GM19351 (cell line): ENCODE results near the gene ATP6V0A1.
"Not testable (repeated sequence)": the region's sequence is repeated elsewhere in the genome, so short reads cannot be mapped to it uniquely, and the experiment has no call there.

ENCODE experiments used
- ATAC-seq: cut with Tn5 transposase; IDR thresholded peaks from one replicate; pipeline ENCODE4 v1.9.1; 2021; ENCODE audit warnings: mild to moderate bottlenecking, moderate library complexity; ENCODE audit not compliant: unreplicated experiment

Gene ATP6V0A1

DNA sequence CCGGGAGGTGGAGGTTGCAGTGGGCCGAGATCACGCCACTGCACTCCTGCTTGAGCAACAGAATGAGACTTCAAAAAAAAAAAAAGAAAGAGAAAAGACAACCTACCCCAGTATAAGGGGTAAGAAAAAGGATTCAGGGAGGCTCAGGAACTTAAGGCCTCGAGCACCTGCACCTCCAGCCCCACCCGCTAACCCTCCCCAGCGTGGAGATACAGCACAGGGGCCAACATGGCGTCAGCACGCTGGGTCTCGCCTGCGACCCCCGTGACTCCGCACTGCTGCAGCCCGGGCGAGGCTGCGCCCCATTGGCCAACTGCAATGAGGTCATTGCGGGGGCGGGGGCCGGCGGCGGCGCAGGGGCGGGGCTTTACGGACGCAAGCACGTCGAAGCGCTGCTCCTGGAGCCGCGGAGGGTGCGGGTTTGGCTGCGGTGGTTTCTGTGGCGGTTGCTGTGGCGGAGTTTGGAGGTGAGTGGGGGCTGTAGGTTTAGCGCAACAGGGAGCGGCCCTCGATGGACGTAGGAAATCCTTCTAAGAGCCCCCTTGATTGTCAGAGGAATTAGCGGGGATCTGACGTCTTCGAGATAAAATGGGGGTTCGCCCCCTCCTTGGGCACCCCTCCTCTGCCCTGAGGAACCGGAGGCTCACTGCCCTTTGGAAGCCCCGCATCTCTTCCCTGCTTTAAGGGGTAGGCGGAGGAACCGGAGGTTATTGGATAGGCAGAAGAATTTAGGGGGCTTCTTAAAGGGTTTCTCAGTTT is at the start of gene ATP6V0A1:
TSS of gene ATP6V0A1 (plus strand) at position 382 of the 759 bp plus-strand sequence. CDS start 2,017 bp downstream, outside the sequence.
- ATAC-seq, result peak; percentile 70

DNA sequence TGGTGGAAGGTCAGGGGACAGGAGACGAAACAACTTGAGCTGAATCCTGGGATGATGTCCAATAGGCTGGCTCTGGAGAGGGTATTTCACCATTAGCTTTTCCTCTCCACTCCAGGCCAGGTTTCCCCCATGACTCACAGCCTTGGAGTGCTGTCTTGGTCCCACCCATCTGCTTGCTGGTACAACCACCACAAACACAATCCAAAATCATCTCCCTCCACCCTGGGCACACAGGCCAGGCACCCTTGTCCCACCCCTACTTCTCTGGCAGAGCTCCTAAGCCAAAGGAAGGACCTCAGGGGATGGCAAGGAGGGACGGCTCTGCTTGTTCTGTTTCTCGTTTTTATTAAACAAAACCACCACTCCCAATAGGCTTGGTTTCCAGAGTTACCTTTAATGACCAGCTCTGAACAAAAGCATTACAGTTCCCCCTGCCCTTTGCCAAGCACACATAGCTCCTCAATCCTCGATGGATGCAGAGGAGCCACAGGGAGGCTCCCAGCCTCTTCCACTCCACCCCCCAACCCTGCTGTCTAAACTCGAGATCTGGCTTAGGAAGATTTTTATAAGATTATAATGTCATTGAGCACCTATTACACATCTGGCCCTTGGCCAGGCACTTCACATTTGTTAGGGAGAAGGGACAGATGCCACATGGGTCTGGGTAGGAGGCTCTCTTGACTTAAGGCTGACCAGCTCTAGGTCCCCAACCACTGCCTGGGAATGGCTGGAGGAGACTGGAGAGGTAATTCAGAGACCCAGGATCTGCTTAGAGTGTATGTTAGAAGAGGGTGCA is 49.0 kb upstream of the ATP6V0A1 start:
- ATAC-seq, result no peak

DNA sequence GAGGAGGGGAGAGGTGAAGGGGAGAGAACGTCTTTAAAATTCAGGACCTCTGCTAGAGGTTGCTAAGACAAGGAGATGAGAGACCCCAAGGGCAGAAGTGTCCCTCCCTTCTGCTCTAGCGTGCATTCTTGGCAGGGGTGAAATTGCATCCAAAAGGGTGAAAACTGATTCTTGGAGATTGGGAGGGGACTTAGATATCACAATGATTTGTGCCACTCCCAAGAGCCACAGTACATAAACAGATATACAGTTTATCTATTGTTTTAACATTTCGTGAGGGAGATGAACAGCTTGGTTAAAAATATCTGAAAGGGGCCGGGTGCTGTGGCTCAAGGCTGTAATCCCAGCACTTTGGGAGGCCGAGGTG is 48.4 kb upstream of the ATP6V0A1 start:
- ATAC-seq, result no peak

DNA sequence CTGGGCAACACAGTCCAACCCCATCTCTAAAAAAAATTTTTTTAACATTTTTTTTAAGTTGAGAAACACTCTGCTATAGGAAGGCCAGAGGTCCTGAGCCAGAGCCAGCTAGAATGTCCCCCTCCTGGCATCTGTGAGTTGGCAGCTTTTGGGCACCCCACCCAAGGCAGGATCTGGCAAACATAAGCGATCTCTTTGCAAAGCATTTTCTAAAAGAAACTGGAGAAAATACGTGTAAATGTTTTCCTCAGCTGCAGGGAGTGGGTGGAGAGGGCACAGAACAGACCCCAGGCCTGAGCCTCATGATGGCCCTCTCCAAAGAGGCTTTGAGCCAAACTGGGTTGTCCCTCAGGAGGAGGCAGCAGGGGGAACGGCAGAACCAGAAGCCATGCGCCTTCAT is 47.3 kb upstream of the ATP6V0A1 start:
- ATAC-seq, result no peak

DNA sequence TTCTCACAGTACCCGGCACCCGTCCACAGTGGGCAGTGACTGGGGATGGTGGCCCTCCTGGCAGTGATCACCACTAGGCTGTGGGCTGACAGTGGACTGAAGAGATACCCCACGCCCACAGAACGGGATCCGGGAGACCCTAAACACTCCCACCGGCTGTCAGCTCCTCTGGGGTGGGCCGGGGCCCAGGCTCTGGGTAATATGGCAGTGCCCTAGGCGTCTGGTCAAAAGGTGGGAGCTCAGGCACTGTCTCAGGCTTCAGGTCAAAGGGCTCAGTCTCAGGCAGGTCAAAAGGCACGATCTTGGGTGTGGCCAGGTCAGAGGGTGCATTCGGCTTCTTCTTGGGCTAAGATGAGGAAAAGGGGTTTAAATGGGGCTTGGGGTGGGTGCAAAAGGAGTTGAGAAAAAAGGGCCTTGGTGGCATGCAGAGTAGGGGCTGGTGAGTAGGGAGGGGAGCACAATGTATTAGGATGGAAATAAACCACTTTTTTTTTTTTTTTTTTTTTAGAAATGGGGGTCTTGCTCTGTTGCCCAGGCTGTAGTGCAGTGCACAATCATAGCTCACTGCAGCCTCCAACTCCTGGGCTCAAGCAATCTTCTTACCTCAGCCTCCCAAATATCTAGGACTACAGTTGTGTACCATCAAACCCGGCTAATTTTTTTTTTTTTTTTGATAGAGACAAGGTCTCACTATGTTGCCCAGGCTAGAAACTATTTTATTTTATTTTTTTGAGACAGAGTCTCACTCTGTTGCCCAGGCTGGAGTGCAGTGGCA is 46.6 kb upstream of the ATP6V0A1 start:
- ATAC-seq, result no peak

DNA sequence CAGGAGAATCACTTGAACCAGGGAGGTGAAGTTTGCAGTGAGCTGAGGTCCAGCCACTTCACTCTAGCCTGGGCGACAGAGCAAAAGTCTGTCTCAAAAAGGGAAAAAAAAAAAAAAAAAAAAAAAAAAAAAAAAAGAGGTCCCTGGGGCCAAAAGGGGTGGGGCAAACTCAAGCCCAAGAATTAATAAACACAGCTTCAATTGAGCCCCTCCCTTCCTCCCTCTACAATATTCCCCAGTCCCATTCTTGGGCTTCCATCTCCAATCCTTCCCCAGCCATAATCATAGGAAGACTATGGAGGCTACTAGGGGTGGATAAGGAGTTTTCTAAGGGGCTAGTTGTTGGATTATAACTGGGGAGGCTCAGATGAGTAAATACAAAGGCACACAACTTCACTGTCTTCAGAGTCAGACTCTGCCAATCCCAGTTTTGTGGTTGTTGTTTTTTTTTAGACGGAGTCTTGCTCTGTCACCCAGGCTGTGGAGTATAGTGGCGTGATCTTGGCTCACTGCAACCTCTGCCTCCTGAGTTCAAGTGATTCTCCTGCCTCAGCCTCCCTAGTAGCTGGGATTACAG is 45.1 kb upstream of the ATP6V0A1 start:
- ATAC-seq, result no peak

DNA sequence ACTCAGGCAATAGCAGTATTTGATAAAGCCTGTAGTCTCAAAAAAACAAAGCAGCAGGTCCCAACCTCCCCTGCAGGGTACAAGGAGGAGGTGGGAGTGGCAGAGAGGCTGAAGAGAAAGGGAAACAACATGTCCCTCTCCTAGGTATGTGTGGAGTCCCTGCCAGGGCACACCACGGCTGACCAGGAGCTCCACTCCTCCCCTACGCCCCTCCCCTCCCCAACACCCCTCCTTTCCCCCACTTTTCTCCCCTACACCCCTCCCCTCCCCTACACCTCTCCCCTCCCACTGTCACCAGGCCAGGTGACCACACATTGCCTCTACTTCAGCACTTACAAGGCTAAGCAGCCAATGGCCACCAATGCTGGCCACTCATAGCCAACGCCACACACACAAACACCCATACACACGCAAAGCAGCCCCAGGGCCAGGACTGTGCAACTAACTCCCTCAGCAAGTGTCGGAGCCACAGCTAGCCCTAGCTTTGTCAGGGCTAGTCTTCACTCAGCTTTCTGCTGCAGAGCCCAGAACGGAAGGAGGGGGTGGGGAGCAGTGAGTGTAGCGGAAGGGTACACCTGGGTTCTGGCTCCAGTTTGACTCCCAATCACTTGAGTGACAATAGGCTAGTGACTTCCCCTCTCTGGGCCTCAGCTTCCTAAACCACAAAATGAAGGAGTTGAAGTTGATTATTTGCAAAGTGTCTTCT is 43.8 kb upstream of the ATP6V0A1 start:
- ATAC-seq, result no peak

DNA sequence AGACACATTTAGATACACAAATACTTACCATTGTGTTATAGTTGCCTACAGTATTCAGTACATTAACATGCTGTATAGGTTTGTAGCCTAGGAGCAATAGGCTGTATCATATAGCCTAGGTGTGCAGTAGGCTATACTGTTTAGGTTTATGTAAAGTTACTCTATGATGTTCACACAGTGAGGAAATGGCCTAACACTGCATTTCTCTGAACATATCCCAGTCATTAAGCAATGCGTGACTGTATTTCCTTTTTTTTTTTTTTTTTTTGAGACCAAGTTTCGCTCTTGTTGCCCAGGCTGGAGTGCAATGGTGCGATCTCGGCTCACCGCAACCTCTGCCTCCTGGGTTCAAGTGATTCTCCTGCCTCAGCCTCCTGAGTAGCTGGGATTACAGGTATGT is 40.7 kb upstream of the ATP6V0A1 start:
- not testable (repeated sequence) for ATAC-seq

DNA sequence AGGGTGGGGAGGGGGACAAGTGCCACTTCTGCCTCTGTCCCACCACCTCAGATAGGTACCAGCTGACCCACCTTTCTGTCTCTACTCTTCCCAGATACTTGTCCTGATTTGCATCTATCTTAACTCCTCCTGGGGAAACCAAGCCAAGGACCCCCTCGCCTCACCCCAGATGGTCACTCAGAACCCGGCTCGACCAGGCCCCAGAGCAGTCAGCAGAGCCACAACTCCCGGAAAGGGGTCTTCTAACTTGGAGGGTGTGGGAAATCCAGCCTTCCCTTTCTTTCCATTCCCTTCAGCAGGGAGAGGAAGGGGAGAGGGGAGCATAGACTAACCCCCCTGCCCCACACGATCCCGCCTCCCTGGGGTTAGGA is 37.6 kb upstream of the ATP6V0A1 start:
- no peak for ATAC-seq

DNA sequence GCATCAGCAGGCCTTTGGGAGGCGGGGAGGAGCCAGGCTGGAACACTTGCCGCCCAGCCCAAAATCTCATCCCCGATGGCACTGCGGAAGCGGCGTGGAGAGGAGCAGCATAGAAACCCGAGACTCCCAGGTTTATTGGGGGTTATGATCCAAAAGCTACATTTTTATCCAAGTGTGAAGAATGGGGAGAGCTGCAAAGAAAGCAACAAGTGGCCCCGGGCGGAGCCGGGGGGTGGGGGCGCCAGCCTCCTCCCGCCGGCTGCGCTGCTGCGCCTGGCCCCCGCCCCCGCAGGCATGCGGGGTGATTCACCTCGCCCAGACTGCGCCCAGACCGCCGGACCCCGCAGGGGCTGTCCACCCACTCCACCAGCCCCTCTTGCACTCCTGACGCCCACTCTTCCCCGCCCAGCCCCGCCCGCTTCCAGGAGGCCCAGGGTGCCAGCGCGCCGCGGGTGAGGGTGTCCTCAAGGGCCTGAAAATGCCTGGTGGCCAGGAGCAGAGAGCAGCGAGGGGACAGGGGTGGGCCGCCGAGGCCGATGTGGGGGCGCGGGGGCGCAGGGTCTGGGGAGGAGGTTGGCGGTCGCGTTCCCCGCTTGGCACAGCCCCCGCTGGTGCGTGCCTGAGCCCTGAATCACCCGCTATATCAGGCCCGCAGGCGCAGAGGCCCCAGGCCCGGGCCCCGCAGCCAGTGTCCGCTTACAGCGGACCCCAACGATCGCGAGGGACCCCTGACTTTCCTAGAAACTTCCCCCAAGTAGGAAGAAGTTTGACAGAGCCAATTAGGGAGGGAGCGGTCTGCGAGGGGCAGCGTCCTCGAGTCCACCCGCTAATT is 37.0 kb upstream of the ATP6V0A1 start:
- no peak for ATAC-seq

DNA sequence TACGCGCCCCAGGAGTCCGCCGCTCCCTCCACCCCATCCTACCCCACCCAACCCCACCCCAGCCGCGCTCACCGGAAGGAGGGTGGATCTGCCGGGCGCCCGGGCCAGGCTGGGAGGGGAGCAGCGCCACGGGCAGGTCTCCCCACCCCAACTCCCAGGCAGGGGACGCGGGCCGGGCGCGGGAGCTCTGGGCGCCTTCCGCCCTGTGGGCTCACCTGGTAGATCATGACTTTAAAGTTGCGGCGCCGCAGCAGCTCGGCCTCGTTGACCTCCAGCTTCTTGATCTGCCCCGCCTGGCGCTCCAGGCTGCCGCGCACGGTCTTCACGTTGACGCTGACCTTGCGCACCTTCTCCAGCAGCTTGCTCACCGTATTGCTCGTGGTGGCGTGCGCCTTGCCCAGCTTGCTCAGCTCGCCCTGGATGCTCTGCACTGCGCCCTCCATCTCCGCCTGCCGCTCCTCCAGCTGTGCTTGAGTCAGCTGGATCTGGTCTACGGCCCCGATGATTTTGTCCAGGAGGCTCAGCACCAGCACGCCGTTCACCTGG is 36.2 kb upstream of the ATP6V0A1 start:
- no peak for ATAC-seq

DNA sequence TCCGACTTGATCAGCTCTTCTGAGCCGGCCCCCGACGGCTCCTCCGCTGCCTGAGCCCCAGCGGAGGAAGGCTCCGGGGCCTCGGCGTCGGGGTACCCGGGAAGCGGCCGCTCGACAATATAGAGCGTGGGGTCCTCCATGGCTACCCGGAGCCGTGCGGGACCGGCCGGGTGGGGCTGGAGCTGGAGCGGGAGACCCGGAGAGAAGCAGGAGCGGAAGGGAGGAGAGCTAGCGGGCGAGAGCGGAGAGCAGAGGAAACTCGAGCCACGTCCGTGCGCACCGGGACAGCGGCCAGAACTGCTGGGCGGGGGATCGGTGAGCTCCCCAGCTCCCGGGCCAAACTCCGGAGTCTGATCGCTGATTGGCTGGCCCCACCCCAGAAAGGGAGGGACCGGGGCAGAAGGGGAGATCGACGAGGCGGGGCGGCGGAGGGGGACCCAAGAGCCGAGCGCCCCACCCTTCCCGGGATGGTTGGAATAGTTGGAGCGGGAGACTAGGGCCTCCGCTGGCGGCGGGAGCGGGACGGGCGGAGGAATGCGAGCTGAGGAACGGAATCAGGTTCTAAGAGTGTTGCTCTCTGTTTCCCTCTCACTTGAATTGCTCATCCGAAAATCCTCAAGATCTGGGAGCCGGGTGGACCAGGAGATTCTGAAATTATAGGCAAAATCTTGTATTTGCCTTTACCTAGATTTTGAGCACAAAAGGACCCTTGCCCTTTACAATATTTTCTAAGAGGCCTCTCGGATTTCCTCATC is 35.5 kb upstream of the ATP6V0A1 start, which contains the start of gene CAVIN1:
TSS of gene CAVIN1 (minus strand) at position 299 of the 755 bp plus-strand sequence. CDS start at position 140, 159 bp downstream.
- no peak for ATAC-seq

DNA sequence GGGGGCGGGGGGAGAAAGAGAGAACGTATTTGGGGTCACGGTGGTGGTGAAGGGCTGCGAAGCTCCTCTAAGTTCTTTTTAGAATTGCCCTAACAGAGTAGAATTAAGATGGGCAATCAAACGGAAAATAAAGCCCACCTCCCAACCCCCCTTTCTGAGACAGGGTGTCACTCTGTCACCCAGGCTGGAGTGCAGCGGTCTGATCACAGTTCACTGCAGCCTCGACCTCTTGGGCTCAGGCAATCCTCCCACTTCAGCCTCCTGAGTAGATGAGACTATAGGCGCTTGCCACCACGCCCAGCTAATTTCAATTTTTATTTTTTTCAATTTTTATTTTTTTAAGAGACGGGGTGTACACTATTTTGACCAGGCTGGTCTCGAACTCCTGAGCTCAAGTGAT is 34.9 kb upstream of the ATP6V0A1 start:
- no peak for ATAC-seq

DNA sequence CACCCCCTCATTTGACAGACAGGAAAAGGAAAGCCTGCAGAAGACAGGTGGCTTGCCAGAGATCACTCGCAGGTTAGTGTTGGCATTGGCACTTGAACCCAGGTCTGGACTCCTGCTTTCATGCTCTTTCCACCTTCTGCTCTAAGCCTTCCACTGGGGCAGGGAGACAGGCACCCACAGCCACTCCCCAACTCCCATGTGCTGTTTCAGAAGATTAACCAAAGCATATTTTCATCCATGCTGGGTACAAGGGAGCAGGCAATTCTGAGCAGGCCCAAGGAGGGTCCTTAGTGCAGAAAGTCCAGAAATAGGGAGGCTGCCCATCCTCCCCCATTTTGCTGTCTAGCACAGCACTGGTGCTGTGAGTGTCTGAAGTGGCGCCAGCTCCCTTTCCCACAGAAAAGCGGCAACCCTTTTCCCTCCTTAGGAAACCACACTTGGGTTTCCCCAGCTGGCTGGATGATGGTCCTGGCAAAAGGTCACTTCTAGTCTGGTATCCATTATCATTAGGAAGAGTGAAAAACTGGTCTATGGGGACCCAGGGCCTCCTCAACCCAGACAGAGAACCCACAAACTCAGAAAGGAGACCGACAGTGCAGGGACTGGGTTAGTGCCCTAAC is 33.6 kb upstream of the ATP6V0A1 start:
- ATAC-seq, result no peak

DNA sequence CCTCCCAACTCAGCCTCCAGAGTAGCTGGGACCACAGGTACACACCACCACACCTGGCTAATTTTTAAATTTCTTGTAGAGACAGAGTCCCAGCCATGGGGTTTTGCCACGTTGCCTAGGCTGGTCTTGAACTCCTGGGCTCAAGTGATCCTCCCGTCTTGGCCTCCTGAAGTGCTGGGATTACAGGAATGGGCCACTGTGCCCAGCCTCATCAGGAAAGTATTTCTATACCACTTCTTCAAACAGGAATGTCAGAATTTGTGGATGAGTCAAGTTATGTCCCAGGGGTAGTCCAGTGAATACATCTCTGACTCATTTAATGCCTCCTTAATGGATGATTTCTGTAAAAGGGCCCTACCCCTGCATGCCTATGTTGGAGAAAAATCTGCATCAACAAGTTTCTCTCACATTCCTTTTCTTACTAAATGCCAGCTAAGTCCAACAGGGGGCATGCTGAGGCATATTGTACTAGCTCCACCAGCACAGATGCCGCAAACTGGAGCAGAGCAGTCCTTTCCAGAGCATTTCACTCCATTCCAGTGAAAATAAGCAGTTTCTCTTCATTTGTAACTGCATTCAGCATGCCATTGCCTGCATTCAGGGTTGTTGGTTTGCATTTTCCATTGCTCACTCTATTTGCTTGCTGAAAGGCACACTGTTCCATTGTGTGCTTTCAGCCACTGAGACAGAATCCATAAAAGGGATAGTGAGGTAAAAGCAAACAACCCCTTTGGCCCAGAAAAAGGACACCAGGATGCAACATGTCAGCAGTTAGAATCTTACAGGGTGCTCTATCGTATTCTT is 30.3 kb upstream of the ATP6V0A1 start:
- ATAC-seq, result no peak

DNA sequence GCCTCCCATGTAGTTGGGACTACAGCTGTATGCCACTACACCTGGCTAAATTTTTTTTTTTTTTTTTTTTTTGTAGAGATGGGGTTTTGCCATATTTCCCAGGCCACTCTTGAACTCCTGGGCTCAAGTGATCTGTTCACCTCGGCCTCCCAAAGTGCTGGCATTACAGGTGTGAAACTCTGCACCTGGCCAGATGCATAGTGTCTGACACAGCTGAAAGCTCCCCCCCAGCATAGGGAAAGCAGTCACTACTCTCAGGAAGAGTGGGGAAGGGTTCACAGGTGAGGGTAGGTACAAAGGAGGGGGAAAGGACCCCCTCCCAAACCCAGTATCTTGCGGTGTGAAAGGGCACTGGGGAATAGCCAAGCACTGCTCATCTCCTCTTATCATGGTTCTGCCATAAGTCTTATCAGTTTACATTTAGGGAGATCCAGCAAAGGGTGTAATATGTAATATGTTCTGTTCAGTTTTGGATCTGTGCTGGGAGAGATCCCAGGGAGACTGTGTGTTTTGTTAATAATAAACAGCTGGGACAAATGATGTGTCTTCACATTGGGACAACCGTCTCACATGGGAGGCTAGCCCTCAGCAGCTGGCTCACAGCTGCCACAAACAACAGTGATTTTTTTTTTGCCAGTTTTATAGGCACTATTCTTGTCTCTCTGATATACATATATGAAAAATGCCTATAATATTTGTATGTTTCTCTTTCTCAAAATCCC is 28.8 kb upstream of the ATP6V0A1 start:
- no peak for ATAC-seq

DNA sequence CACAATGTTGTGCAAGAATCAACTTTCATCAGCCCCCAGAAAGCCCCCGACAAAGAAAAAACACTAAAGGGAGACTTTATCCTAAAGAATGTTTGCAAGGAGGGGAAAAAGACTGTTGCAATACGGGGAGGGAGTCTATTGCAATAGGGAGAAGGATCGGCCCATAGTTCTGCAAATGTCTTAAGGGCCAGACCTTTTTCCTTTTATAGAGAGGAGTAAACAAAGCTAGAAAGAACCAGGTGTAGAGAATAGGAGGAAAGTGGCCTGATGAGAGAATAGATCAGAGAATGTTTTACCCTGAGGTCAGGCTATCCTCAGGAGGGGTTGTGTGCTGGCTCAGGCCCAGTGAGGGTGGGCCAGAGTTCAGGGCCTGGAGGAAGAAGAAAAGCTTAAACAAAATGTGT is 26.9 kb upstream of the ATP6V0A1 start:
- ATAC-seq, result no peak
